ENCODE measurements around the gene SARDH.
A peak's percentile ranks its signal among the peaks of the same experiment; 100 is the strongest.
"Not testable (repeated sequence)": the region's sequence is repeated elsewhere in the genome, so short reads cannot be mapped to it uniquely, and the experiment has no call there.

Gene SARDH

DNA sequence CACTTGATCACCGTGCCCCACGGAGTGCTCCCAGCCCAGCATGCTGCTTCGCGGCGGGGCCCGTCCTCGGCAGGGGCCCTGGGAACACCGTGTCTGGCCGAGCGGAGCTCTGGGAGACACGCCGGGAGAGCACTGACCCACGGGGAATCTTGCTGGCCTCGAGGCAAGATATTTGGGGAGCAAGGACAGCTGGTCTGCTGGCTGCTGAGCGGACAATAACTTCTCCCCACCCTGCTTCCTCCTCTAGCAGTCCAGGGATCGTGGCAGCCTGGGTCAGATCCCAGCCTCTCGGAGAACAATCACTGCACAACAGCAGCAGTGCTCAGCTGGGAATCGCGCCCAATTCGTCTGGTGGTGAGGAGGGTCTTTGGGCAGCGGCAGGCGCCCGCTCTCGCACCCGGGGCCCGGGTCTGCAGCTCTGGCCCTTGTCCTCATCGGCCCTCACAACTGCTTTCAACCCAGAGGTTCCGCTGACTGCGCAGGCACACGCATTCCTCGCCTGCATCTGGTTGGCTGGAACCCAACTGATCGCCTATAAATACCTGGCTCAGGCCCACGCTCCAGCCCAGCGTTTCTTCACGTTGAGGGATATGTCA is 58.6 kb downstream of the SARDH start:
- DNase-seq (ENCODE audit: low spot score) = no peak
- H3K27ac ChIP-seq = no peak overlapping the region
- H3K4me3 ChIP-seq = peak overlapping the region; percentile 38
- TF ChIP-seq, protein P1, sequence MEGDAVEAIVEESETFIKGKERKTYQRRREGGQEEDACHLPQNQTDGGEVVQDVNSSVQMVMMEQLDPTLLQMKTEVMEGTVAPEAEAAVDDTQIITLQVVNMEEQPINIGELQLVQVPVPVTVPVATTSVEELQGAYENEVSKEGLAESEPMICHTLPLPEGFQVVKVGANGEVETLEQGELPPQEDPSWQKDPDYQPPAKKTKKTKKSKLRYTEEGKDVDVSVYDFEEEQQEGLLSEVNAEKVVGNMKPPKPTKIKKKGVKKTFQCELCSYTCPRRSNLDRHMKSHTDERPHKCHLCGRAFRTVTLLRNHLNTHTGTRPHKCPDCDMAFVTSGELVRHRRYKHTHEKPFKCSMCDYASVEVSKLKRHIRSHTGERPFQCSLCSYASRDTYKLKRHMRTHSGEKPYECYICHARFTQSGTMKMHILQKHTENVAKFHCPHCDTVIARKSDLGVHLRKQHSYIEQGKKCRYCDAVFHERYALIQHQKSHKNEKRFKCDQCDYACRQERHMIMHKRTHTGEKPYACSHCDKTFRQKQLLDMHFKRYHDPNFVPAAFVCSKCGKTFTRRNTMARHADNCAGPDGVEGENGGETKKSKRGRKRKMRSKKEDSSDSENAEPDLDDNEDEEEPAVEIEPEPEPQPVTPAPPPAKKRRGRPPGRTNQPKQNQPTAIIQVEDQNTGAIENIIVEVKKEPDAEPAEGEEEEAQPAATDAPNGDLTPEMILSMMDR (IDR thresholded peaks at IDR 0.05) = no peak

DNA sequence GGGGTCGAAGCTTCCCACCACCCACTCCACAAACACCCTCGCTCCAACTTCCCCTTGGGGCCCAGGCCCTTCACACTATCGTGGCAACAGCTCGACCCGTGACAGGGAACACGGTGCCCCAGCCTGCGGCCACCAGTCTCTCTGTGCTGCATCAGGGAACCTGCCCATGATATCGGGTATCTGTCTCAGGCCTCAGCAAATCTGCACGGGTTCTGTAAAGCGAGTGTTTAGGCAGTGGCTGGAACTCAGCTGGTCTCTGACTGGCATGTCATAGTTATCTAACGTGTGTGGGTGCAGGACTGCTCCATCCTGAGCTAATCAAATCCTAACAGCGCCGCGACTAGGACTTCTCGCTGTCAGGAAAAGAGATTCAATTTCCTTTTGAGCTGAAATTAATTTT is 59.1 kb downstream of the SARDH start:
- H3K27ac ChIP-seq = no peak overlapping the region
- H3K4me3 ChIP-seq = peak overlapping the region; percentile 38
- TF ChIP-seq, protein P1 (IDR thresholded peaks at IDR 0.05) = no peak
- DNase-seq (ENCODE audit: low spot score) = no peak

DNA sequence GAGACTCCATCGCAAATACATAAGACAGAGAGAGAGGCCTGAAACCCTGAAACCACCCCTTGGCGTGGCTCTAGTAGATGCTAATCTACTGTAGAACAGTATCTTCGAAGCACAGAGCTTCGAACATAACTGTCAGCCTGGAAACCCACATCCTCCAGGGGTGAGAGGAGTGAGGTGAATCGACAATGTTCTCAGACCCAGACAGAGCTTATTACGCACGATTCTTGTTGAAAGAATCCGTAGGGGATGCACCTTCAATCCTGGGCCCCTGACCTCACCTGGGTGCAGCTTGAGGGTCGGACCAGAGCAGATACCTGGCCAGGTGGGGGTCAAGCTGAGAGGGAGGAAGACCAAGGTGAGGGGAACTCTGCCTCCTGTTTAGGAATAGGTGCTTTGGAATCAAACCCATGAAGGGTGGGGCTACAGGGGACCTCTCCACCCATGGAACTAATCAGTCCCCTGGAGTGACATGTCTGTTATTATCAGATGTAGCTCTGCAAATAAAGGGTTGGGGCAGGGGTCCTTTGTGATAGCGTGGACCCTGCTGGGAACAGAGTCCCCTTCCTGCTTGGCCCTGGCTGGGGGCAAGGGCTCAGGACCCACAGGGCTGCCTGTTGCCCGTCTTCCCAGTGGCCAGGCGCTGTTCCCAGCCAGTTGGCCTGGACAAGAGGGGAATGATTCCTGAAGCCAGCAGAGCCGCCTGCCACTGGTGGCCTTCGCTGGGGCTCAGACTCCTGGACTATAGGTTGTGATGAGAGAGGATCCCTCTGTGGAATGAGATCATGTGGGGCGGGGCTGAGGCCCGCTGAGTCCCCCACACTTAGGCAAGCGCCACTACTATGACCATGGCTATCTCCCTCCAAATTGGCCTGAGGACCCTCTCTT is 60.8 kb downstream of the SARDH start:
- Histone ChIP-seq H3K4me3 (no peak overlapping the region), H3K27ac (no peak overlapping the region)
- TF ChIP-seq, protein P1 (IDR thresholded peaks at IDR 0.05) = no peak
- no peak for DNase-seq (ENCODE audit: low spot score)

DNA sequence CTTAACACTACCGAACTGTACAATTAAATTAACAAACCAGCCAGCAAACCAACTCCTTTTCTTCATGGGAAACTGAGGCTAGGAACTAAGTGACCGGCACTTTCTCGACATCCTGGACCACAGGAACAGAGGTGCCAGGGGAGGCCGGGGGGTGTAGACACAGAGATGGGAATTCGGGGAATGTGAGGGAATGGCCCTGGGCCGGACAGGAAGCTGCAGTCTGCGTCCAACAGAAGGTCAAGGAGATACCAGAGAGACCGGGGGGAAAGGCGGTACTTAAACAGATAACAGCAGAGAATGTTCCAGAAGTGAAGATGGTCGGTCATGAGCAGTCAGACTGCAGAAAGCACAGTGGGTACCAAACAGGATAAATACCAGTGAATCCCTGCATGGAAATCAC is 61.7 kb downstream of the SARDH start:
- DNase-seq (ENCODE audit: low spot score) = no peak
- no peak overlapping the region for H3K4me3 ChIP-seq
- no peak overlapping the region for H3K27ac ChIP-seq
- TF ChIP-seq, protein P1 (IDR thresholded peaks at IDR 0.05) = no peak

DNA sequence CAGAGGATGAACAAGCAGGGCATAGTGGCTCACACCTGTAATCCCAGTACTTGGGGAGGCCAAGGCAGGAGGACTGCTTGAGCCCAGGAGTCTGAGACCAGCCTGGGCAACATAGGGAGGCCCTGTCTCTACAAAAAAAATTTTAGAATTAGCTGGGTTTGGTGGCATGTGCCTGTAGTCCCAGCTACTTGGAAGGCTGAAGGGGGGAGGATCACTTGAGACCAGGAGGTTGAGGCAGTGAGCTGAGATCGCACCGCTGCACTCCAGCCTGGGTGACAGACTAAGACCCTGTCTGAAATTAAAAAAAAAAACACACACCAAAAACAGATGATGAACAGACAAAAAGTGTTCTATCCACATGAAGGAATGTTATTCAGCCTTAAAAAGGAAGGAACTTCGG is 62.4 kb downstream of the SARDH start:
- not testable (repeated sequence) for DNase-seq (ENCODE audit: low spot score); H3K27ac ChIP-seq; H3K4me3 ChIP-seq

DNA sequence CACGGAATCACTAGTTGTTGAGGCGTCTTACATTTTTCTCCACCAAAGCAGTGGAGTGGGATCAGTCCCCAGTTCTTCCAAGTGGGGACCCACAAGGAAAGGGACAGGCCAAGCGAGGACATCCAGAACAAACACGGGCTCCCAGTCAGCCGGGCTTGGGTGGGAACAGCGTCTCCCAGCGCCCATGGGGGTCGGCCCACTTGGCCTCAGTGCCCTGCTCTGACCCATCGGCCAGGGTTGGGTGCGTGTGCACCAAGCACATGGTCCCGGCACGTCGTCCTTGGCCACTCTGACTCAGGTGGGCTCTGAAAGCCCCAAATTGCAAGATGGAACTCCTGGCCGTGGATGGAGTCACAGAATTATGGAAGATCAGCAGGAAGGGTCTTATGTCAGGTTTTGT is 64.1 kb downstream of the SARDH start:
- H3K4me3 ChIP-seq = no peak overlapping the region
- TF ChIP-seq, protein P1 (IDR thresholded peaks at IDR 0.05) = no peak
- no peak for DNase-seq (ENCODE audit: low spot score)
- no peak overlapping the region for H3K27ac ChIP-seq

DNA sequence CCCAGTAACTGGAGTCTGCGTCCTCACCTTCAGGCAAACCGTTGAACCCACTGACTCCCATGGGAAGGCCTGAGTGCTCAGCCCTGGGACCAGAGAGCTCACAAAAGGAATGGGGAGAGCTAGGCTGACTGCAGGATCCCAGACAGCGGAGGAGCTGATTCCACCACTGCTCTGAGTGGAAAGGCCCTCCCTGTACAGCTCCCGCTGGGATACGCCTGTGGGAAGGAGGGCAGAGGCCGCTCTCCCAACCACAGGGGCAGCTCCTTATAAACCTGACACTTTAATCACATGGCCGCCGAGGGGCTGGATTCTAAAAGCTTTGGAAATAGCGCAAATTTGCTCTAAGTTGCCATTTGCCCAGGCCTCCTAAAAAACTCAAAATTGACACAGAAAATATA is 64.9 kb downstream of the SARDH start:
- TF ChIP-seq, protein P1 (IDR thresholded peaks at IDR 0.05) = no peak
- no peak for DNase-seq (ENCODE audit: low spot score)

More for the DNA sequence above, 64.9 kb downstream of the SARDH start:
- Histone ChIP-seq H3K4me3 (no peak overlapping the region), H3K27ac (no peak overlapping the region)

Measured in coronary artery (tissue), 2 donors.